Calu3 (cell line): ENCODE results near the gene SPG7. TPM values are rescaled to one million over a fixed set of nuclear protein-coding genes. Genes with fewer than 3 reads are reported as not detected.

ENCODE experiments used
- BruUV-seq: library from RNA; stranded (reverse); fragments of 400-500 nt; replicated peaks from 2 replicates; lab custom pipeline; 2021; lab: Mats Ljungman, UMichigan
- CTCF ChIA-PET: fragments of 300-600 bp; sonication (Branson Sonifier 250); formaldehyde crosslinking; loops from one replicate; lab custom pipeline; 2022; ENCODE audit warnings: antibody characterized with exemption; lab: Charles Lee
- DNase-seq: peaks from one replicate; pipeline ENCODE4 v3.0.0; 2022
- H3K27ac Mint-ChIP-seq: one replicate; pipeline ENCODE4 v1.8.0; 2022; ENCODE audit warnings: mixed read lengths; ENCODE audit not compliant: unreplicated experiment
- H3K27me3 Mint-ChIP-seq: one replicate; pipeline ENCODE4 v1.8.0; 2022; ENCODE audit warnings: mixed read lengths; ENCODE audit not compliant: unreplicated experiment
- H3K36me3 Mint-ChIP-seq: one replicate; pipeline ENCODE4 v1.8.0; 2022; ENCODE audit warnings: mild to moderate bottlenecking, moderate library complexity, mixed read lengths; ENCODE audit not compliant: insufficient read depth, unreplicated experiment
- H3K4me1 Mint-ChIP-seq: one replicate; pipeline ENCODE4 v1.8.0; 2022; ENCODE audit warnings: mild to moderate bottlenecking, low read depth, mixed read lengths; ENCODE audit not compliant: unreplicated experiment
- H3K4me3 Mint-ChIP-seq: one replicate; pipeline ENCODE4 v1.8.0; 2022; ENCODE audit warnings: mild to moderate bottlenecking, low read depth, moderate library complexity, mixed read lengths; ENCODE audit not compliant: unreplicated experiment
- H3K9me3 Mint-ChIP-seq: one replicate; pipeline ENCODE4 v1.8.0; 2022; ENCODE audit warnings: low read depth, mixed read lengths; ENCODE audit not compliant: unreplicated experiment
- intact Hi-C: fragments of 100-400 bp; cut with micrococcal nuclease; formaldehyde crosslinking; loops from one replicate; pipeline ENCODE4 v1.10.0; 2022; ENCODE audit not compliant: unreplicated experiment
- total RNA-seq: library from RNA; stranded (reverse); gene quantifications from 2 replicates; pipeline ENCODE4 v1.2.3, GENCODE V29; 2022
- TF ChIP-seq, protein P1 (sequence below): fragments of 200-600 bp; IDR thresholded peaks from one replicate; pipeline ENCODE4 v1.8.0; 2022; ENCODE audit warnings: antibody characterized with exemption; ENCODE audit not compliant: unreplicated experiment

Gene SPG7
- total RNA-seq, 1 experiment from 2014 or later, result 174 TPM

DNA sequence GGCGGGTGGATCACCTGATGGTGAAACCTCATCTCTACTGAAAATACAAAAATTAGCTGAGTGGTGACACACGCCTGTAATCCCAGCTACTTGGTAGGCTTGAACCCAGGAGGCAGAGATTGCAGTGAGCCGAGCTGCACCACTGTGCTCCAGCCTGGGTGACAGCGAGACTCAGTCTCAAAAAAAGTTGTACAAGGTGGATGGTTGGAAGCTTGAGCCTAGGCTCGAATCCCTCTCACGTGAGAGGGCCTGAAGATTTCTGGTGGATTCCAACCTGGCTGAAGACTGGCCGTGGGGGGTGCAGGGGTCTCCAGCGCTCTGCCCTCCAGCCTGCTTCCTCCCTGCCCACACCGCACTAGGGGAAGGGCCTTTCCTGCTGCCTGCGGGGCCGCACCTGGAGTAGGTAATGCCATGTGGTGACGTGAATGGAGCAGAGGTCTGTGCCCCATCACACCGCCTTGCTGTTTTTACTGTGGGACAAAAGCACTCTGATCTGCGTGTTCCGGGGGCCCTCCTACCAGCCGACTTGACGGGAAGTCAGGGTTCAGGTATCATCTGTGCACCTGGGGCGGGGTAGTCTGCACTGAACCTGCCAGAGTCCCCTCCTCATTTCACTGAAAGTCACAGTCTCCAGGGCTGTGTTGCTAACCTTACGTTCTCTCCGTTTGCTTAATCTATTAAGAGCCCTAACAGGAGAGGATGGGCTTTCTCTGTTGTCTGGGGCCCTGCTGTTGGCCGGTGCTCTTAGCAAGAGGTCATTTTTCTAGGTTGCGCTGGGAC is 56.5 kb downstream of the SPG7 start:
- CTCF ChIA-PET, result no interaction called here
- peak overlapping the region; percentile 61 for H3K4me3 Mint-ChIP-seq
- H3K27ac Mint-ChIP-seq, result peak overlapping the region; percentile 82

DNA sequence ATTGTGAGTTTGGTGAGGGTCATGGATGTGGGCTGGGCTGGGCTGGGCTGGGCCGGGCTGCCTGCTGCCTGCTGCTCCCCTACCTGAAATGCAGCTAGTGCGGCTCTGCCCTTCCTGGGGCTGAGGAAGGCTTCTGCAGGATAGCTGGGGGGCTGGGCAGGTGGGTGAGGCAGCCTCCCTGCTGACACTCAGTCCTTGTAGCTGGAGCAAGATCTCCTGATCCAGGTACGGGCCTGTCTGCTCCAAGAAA is 57.0 kb downstream of the SPG7 start:
- H3K36me3 Mint-ChIP-seq, result peaks cover 86% of the 10 kb centered on the region

More for the DNA sequence above, 56.5 kb downstream of the SPG7 start:
- intact Hi-C loops, result loop anchor here (5.0 kb wide), 1 partner anchor 232 kb away; no protein-coding TSS in a partner anchor
- no TSS peak for BruUV-seq
- H3K4me1 Mint-ChIP-seq, result peaks cover 43% of the 10 kb centered on the region
- DNase-seq, result no peak
- H3K27me3 Mint-ChIP-seq, result peaks cover 12% of the 10 kb centered on the region
- TF ChIP-seq, protein P1, sequence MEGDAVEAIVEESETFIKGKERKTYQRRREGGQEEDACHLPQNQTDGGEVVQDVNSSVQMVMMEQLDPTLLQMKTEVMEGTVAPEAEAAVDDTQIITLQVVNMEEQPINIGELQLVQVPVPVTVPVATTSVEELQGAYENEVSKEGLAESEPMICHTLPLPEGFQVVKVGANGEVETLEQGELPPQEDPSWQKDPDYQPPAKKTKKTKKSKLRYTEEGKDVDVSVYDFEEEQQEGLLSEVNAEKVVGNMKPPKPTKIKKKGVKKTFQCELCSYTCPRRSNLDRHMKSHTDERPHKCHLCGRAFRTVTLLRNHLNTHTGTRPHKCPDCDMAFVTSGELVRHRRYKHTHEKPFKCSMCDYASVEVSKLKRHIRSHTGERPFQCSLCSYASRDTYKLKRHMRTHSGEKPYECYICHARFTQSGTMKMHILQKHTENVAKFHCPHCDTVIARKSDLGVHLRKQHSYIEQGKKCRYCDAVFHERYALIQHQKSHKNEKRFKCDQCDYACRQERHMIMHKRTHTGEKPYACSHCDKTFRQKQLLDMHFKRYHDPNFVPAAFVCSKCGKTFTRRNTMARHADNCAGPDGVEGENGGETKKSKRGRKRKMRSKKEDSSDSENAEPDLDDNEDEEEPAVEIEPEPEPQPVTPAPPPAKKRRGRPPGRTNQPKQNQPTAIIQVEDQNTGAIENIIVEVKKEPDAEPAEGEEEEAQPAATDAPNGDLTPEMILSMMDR, result no peak
- H3K9me3 Mint-ChIP-seq, result no peaks in the 10 kb centered on the region
- H3K36me3 Mint-ChIP-seq, result peaks cover 91% of the 10 kb centered on the region

DNA sequence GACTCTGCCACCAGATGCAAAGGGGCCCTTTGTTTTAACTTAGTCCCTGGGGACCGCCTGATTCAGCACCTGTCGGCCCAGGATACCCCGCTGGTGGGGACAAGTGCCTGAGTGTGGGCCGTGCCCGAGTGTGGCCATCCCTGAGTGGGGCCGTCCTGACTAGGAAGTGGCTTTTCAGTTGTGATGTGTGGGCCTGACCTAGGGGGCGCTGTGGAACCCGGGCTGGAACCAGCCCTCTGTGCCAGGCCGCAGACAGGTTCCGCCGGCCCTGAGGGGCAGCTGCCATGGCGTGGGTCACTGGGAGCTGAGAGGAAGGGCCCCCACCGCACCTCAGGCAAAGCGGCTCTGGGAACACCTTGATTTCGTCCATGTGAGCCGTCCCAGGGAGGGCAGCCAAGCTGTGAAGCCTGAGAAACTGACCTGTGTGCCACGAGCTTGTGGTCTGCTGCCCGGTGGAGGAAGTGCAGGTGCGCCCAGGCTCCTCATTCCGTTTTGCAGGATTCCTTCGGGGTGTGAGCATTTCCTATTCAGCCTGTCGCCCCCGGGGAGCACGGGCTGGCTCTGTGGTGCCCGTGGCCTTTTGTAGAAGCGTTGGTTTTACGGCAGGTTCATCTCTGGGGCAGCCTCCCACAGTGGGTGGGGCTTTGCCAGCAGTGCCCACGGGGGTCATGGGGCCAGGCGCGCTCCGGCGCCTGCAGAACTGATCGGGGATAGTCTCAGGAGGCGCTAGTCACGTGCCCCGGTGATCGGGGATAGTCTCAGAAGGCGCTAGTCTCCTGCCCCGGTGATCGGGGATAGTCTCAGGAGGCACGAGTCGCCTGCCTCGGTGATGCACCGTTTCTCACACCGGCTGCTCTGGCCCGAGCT is 57.5 kb downstream of the SPG7 start:
- no TSS peak for BruUV-seq
- intact Hi-C loops, result no loop called here
- H3K36me3 Mint-ChIP-seq, result peaks cover 85% of the 10 kb centered on the region
- H3K4me1 Mint-ChIP-seq, result peaks cover 39% of the 10 kb centered on the region
- H3K27ac Mint-ChIP-seq, result peak overlapping the region; percentile 82
- peak overlapping the region; percentile 61 for H3K4me3 Mint-ChIP-seq
- no peaks in the 10 kb centered on the region for H3K9me3 Mint-ChIP-seq
- peaks cover 23% of the 10 kb centered on the region for H3K27me3 Mint-ChIP-seq
- DNase-seq, result peak; percentile 81
- TF ChIP-seq, protein P1, result peak; percentile 79
- CTCF ChIA-PET, result interaction anchor here (0.6 to 1.1 kb wide), 5 partner anchors 36 to 136 kb away, joined by 3 to 4 read pairs (median 3); partner anchors contain the start of gene SPATA2L

More for the DNA sequence above, 57.0 kb downstream of the SPG7 start:
- Mint-ChIP-seq H3K27ac (peak overlapping the region; percentile 82), H3K27me3 (peaks cover 17% of the 10 kb centered on the region), H3K4me1 (peaks cover 39% of the 10 kb centered on the region), H3K4me3 (peak overlapping the region; percentile 61), H3K9me3 (no peaks in the 10 kb centered on the region)
- CTCF ChIA-PET, result interaction anchor here (1.1 kb wide), 1 partner anchor 76 kb away, joined by 4 read pairs; no protein-coding TSS in a partner anchor
- BruUV-seq, result no TSS peak
- DNase-seq, result no peak
- intact Hi-C loops, result no loop called here
- TF ChIP-seq, protein P1, result no peak

DNA sequence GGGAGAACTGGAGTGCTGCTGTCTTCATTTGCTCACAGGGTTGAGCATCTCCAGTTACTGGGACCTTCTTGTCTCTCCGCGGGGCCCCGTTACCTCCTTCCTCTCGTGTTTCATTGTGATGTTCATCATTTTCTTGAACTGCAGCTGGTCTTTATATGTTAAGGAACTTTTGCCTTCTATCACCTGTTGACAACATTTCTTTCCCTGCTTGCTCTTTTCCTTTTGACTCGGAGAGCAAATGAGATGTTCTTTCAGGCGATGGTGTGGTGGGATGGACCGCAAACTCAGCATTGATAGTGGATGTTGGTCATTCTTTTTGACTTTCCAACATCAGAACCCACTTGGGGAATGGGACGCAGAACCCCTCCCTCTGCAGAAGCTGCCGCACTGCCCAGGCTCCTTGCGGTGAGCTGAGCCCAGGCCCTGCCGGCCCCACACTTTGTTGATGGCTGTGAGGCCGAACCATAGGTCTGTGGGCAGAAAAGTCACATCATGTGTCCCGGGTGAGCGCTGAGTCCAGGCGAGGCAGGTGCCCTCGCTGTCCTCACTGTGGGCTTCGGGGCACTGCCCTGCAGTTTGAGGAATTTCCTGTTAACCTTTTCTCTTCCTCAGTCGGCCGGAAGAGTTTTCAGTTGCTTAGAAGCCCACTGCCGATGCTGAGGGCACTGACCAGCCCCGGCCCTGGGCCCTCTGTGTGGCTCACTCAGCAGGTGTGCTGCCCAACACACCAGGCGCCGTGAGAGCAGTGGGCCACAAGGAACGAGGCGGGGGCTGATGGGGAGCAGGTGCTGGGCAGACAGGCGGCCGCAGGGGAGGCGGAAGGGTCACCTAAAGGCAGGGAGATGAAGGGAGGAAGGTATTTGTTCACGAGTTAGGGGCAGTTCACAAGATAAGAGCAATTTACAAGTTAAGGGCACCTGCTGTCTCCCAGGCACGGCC is 59.7 kb downstream of the SPG7 start:
- CTCF ChIA-PET, result no interaction called here
- no peaks in the 10 kb centered on the region for H3K9me3 Mint-ChIP-seq

More for the DNA sequence above, 59.7 kb downstream of the SPG7 start:
- peaks cover 72% of the 10 kb centered on the region for H3K36me3 Mint-ChIP-seq
- DNase-seq, result no peak
- H3K27ac Mint-ChIP-seq, result no peak overlapping the region
- peaks cover 28% of the 10 kb centered on the region for H3K4me1 Mint-ChIP-seq
- intact Hi-C loops, result no loop called here
- peaks cover 44% of the 10 kb centered on the region for H3K27me3 Mint-ChIP-seq
- no TSS peak for BruUV-seq
- TF ChIP-seq, protein P1, result no peak
- no peak overlapping the region for H3K4me3 Mint-ChIP-seq
